GM18526 (cell line): ENCODE measurements around the gene LRRTM1.

Experiments
- POLR2A ChIP-seq: IDR thresholded peaks from 3 replicates; pipeline ENCODE4 v1.6.1; 2011; ENCODE audit not compliant: insufficient read length; ENCODE audit errors: extremely low read depth

Gene LRRTM1

DNA sequence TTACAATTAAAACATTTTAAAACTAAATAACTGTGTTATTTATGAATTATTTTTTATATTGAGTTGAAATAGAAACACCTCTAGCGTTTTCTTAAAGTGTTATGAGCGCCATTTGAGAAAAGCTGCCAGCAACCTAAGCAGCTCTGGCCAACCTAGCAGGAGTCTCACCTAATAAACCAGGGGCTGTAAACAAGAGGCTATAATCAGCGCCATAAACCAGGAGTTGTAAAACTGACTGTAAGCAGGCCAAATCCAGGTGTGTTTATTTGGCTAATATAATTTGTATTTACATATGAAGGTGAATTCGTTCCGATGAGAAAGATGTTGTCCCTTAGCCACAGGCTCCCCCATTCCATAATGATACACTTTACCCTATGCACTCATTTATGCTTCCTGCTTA lies 34.7 kb downstream of the LRRTM1 start:
- TF ChIP-seq POLR2A = no peak

DNA sequence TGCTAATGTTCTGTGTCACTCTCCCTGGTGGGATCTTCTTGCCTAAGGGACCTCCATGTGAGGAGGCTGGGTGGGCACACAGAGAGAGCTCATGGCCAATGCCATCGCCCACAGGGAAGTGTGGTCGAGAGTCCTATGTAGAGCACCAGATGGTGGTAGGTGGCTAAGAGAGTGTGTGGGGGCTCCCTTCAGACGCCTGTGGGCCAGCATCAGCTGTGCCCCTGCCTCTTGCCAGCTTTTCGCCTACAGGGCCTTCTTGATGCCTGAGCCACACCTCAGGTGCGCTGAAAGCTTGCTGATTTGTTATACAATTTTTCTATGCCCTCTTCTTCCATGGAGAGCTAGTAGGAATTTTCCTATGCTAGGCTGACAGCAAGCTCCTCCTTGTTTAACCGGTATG lies 38.3 kb downstream of the LRRTM1 start:
- TF ChIP-seq POLR2A = no peak

DNA sequence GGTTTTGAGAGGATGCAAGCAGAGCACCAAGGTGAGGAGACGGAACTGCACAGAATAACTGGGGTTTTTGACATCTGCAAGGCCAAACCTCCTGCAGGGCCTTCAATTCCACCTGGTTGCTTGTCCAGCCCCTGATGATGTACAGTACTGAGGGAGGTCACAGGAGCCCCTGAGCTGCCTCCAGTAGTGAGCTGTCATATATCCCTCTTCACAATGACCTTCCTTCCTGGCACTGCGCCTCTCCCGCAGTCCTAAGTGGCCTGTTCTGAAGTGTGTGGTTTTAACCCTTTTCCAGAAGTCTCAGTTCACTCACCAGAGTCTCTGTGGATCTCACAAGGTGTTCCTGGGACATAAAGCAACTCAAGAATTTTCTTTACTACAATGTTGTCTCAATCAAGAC lies 45.3 kb downstream of the LRRTM1 start:
- TF ChIP-seq POLR2A = no peak

DNA sequence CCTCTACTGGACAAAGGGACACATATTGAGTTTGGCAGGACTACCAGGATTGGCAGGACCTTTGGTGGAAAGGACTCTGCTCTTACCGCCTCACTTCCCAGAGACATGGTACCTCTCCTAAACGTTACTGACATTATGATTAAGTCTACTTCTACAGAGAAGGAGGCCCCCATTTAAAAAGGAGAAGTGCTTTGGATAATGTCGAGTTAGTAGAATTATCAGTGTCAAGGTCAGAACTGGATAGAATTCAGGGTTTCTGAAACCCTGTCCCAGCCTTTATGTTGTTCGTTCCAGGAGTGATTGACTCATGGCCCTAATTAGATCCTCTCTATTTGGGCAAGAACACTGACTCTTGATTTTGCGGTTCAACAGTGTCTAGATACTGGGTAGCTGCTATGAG lies 45.8 kb downstream of the LRRTM1 start:
- no peak for TF ChIP-seq POLR2A

DNA sequence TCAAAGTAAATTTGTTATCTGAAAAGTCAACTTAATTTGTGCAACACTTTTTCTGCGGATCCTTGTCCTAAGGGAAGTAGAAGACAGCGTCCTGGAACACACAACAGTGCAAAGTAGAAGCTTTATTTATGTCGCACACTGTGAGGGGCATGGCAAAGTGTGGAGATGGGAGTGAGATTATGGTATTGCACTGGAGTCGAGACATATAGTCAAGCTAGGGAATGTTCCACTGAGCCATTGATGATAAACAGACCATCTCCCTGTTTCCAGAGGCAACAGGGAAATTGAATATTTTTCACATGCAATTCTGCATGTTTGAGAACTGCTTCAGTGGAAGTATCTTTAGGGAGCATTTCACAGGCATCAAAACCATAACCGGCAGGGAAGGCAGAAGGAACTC lies 46.2 kb downstream of the LRRTM1 start:
- TF ChIP-seq POLR2A = no peak

DNA sequence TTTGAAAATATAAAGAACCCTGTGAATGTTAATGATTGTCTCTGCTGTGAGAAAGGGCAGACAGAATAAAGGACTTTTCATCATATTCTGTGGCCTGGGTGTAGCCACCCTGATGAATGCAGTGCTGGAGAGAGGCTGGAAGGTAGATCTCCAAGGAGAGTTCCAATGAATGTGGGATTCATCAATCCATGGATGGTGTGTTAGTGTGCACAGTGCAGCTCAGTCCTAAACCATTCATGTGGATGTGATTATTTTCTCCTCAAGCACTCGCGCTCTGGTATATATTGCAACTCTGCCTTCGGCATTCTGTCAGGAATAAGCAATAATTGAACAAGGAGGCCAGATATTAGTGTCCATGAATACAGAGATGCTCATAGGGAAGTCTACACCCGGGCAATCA lies 47.1 kb downstream of the LRRTM1 start:
- TF ChIP-seq POLR2A = no peak

DNA sequence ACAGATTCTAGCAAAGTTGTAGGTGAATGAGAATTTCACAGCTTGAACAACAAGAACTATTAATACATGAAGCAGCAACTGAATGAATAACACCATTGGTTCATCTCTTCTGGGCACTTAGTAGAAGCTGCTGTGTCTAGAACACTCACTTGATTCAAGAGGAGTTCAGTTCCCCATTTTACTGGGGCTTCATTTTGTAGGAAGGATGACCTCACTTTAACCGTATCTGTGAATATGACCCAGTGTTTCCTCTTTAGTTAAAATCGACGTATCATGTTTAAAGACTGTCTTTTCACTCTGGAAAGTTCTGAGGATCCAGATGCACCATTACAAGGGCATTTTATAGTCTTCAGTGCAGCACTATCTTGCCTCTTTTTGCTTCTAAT lies 47.8 kb downstream of the LRRTM1 start:
- TF ChIP-seq POLR2A = no peak

DNA sequence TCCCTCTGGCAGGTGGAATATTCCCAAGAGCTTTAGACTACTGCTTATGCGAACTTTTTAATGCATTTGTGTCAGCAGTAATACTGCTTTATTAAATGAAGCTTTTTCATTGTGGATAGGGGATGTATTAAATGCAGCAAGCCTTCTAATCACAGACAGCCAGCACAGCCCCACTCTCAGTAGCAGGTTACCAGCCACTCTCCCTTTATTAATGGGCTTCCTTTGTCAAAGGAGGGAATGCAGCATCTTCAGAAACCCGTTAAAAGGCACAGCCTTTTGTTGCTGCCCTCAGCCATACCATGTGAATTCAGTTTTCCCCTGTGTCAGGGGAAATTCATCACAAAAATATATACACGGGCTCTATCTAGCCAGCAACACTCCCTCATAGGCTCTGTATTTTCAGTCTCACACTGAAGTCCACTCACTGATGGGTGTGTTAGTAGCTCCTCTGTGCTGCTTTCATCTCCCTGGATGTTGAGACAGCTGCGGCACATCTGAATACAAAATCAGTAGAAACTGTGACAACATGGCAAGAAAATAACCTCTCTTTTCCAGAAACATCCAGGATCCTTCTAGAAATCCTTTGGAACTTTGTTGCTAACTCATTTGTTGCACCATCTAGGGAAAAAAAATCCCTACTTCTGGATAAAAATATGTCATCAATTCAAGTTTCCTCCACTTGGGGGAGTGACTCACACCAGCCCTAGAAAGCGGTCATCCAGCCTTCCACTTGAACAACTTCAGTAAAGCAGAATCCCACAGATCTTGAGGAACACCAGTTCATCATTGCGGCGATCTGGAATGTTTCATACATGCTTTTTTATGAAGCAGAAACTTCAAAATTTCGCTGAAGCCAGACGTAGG lies 48.4 kb downstream of the LRRTM1 start:
- no peak for TF ChIP-seq POLR2A

DNA sequence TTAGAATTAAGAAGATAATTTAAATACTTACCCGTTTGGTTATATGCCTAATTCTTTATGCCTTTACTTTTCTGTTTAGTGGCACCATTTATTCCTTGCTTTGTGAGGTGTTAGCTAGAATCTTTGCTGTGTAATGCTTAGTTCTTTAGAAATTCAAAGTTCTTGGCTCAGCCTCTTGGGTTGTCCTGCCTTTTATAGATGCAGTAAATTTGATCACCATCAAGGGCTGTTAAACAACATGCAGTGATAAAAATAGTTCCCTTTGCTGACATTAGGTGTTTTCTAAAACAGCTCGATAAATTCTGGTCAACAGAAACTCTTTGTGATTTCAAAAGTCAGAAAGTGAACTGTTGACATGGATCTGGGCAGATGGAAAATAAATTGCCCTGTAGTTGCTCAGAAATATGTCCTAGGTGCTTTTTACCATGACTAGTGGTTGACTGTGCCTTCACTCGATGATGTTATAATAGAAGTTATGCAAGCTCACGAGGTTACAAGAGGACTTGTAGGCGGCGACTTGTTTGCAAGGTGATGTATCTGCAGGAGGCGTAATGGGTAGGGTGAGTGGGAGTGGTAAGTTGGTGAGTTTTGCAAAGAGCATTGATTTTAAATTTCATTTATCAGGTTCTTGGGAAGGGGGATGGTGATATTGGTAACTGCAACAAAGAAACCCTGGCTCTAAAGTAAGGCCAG lies 52.1 kb downstream of the LRRTM1 start:
- TF ChIP-seq POLR2A = no peak
